Activated naive CD8-positive, alpha-beta T cell treated with anti-CD3 and anti-CD28 coated beads for 36 hours (primary cell): ENCODE measurements around the gene VEPH1. TPM values are rescaled to one million over a fixed set of nuclear protein-coding genes. Genes with fewer than 3 reads are reported as not detected.
A peak's percentile ranks its signal among the peaks of the same experiment; 100 is the strongest.

Experiments used
- DNase-seq: peaks from one replicate; pipeline ENCODE4 v3.0.0; 2021
- H3K27ac Mint-ChIP-seq: one replicate; pipeline ENCODE4 v1.8.0; 2022; ENCODE audit warnings: mild to moderate bottlenecking, moderate library complexity, mixed read lengths
- H3K27me3 Mint-ChIP-seq: one replicate; pipeline ENCODE4 v1.8.0; 2022; ENCODE audit warnings: mild to moderate bottlenecking, mixed read lengths
- H3K36me3 Mint-ChIP-seq: one replicate; pipeline ENCODE4 v1.8.0; 2021; ENCODE audit warnings: mild to moderate bottlenecking, mixed read lengths
- H3K4me1 Mint-ChIP-seq: one replicate; pipeline ENCODE4 v1.8.0; 2021; ENCODE audit warnings: mixed read lengths
- H3K4me3 Mint-ChIP-seq: one replicate; pipeline ENCODE4 v1.8.0; 2022; ENCODE audit warnings: mild to moderate bottlenecking, moderate library complexity, mixed read lengths
- H3K9me3 Mint-ChIP-seq: one replicate; pipeline ENCODE4 v1.8.0; 2022; ENCODE audit warnings: mixed read lengths
- total RNA-seq, 2 experiments: library from RNA; stranded (reverse); gene quantifications; one replicate each; pipeline ENCODE4 v1.2.3, GENCODE V29; 2021

VEPH1 gene
- total RNA-seq, 2 experiments from 2014 or later = not detected

GRCh38 chr3:157501863-157502262 is 1.4 kb downstream of the VEPH1 start:
- Mint-ChIP-seq H3K36me3 (no peaks in the 10 kb centered on the region), H3K27me3 (peaks cover 37% of the 10 kb centered on the region), H3K9me3 (no peaks in the 10 kb centered on the region), H3K4me1 (peaks cover 4% of the 10 kb centered on the region), H3K27ac (no peak overlapping the region), H3K4me3 (no peak overlapping the region)
- DNase-seq = no peak

- H3K9me3 Mint-ChIP-seq = no peaks in the 10 kb centered on the region
- H3K27me3 Mint-ChIP-seq = peaks cover 41% of the 10 kb centered on the region
Measured at GRCh38 chr3:157500232-157500631, 3.0 kb downstream of the VEPH1 start.

GRCh38 chr3:157499342-157499963 is 3.8 kb downstream of the VEPH1 start:
- Mint-ChIP-seq H3K9me3 (no peaks in the 10 kb centered on the region), H3K36me3 (no peaks in the 10 kb centered on the region), H3K27ac (no peak overlapping the region), H3K4me3 (peak overlapping the region; percentile 33), H3K4me1 (peaks cover 4% of the 10 kb centered on the region), H3K27me3 (peaks cover 42% of the 10 kb centered on the region)
- DNase-seq = no peak

More at GRCh38 chr3:157500232-157500631, 3.0 kb downstream of the VEPH1 start:
- peaks cover 4% of the 10 kb centered on the region for H3K4me1 Mint-ChIP-seq
- H3K4me3 Mint-ChIP-seq = no peak overlapping the region
- H3K27ac Mint-ChIP-seq = no peak overlapping the region
- DNase-seq = no peak
- no peaks in the 10 kb centered on the region for H3K36me3 Mint-ChIP-seq

- Mint-ChIP-seq H3K27me3 (peaks cover 49% of the 10 kb centered on the region), H3K27ac (no peak overlapping the region), H3K9me3 (no peaks in the 10 kb centered on the region), H3K4me1 (peaks cover 4% of the 10 kb centered on the region), H3K4me3 (no peak overlapping the region), H3K36me3 (no peaks in the 10 kb centered on the region)
- no peak for DNase-seq
Measured at GRCh38 chr3:157498371-157498770, 4.8 kb downstream of the VEPH1 start.

- Mint-ChIP-seq H3K27ac (no peak overlapping the region), H3K36me3 (no peaks in the 10 kb centered on the region), H3K4me1 (peaks cover 4% of the 10 kb centered on the region), H3K9me3 (no peaks in the 10 kb centered on the region), H3K27me3 (peaks cover 54% of the 10 kb centered on the region), H3K4me3 (no peak overlapping the region)
- DNase-seq = no peak
Measured at GRCh38 chr3:157495846-157496245, 7.4 kb downstream of the VEPH1 start.

- no peak for DNase-seq
- peaks cover 3% of the 10 kb centered on the region for H3K4me1 Mint-ChIP-seq
- no peak overlapping the region for H3K27ac Mint-ChIP-seq
- H3K36me3 Mint-ChIP-seq = no peaks in the 10 kb centered on the region
- no peaks in the 10 kb centered on the region for H3K9me3 Mint-ChIP-seq
- H3K4me3 Mint-ChIP-seq = no peak overlapping the region
- peaks cover 44% of the 10 kb centered on the region for H3K27me3 Mint-ChIP-seq
Measured at GRCh38 chr3:157494581-157495281, 8.5 kb downstream of the VEPH1 start.

GRCh38 chr3:157493627-157494550 is 9.3 kb downstream of the VEPH1 start:
- H3K4me1 Mint-ChIP-seq = no peaks in the 10 kb centered on the region
- DNase-seq = no peak
- no peak overlapping the region for H3K4me3 Mint-ChIP-seq
- no peaks in the 10 kb centered on the region for H3K36me3 Mint-ChIP-seq
- no peaks in the 10 kb centered on the region for H3K9me3 Mint-ChIP-seq
- peaks cover 43% of the 10 kb centered on the region for H3K27me3 Mint-ChIP-seq
- no peak overlapping the region for H3K27ac Mint-ChIP-seq

- DNase-seq = no peak
- Mint-ChIP-seq H3K27ac (no peak overlapping the region), H3K27me3 (peaks cover 28% of the 10 kb centered on the region), H3K9me3 (no peaks in the 10 kb centered on the region), H3K4me1 (no peaks in the 10 kb centered on the region), H3K36me3 (no peaks in the 10 kb centered on the region), H3K4me3 (no peak overlapping the region)
Measured at GRCh38 chr3:157491136-157491535, 12.1 kb downstream of the VEPH1 start.

- H3K27ac Mint-ChIP-seq = no peak overlapping the region
- no peak for DNase-seq
- H3K27me3 Mint-ChIP-seq = peaks cover 19% of the 10 kb centered on the region
- no peaks in the 10 kb centered on the region for H3K4me1 Mint-ChIP-seq
- H3K4me3 Mint-ChIP-seq = no peak overlapping the region
- H3K36me3 Mint-ChIP-seq = no peaks in the 10 kb centered on the region
- H3K9me3 Mint-ChIP-seq = no peaks in the 10 kb centered on the region
Measured at GRCh38 chr3:157488144-157488543, 15.1 kb downstream of the VEPH1 start.

GRCh38 chr3:157487339-157487738 is 15.9 kb downstream of the VEPH1 start:
- Mint-ChIP-seq H3K27ac (no peak overlapping the region), H3K4me1 (no peaks in the 10 kb centered on the region), H3K27me3 (peaks cover 24% of the 10 kb centered on the region)

GRCh38 chr3:157479464-157480243 is 23.6 kb downstream of the VEPH1 start:
- Mint-ChIP-seq H3K27me3 (peaks cover 22% of the 10 kb centered on the region), H3K4me3 (no peak overlapping the region), H3K4me1 (no peaks in the 10 kb centered on the region), H3K36me3 (no peaks in the 10 kb centered on the region), H3K27ac (no peak overlapping the region), H3K9me3 (no peaks in the 10 kb centered on the region)
- no peak for DNase-seq

More at GRCh38 chr3:157487339-157487738, 15.9 kb downstream of the VEPH1 start:
- no peak for DNase-seq
- H3K4me3 Mint-ChIP-seq = no peak overlapping the region
- no peaks in the 10 kb centered on the region for H3K9me3 Mint-ChIP-seq
- no peaks in the 10 kb centered on the region for H3K36me3 Mint-ChIP-seq

GRCh38 chr3:157477441-157477840 is 25.8 kb downstream of the VEPH1 start:
- H3K4me3 Mint-ChIP-seq = no peak overlapping the region
- H3K9me3 Mint-ChIP-seq = no peaks in the 10 kb centered on the region
- peaks cover 10% of the 10 kb centered on the region for H3K27me3 Mint-ChIP-seq
- DNase-seq = no peak
- no peaks in the 10 kb centered on the region for H3K4me1 Mint-ChIP-seq
- H3K27ac Mint-ChIP-seq = no peak overlapping the region
- H3K36me3 Mint-ChIP-seq = no peaks in the 10 kb centered on the region

GRCh38 chr3:157475921-157476414 is 27.2 kb downstream of the VEPH1 start:
- H3K4me3 Mint-ChIP-seq = no peak overlapping the region

GRCh38 chr3:157472648-157473047 is 30.6 kb downstream of the VEPH1 start:
- Mint-ChIP-seq H3K4me1 (no peaks in the 10 kb centered on the region), H3K4me3 (no peak overlapping the region), H3K27me3 (no peaks in the 10 kb centered on the region), H3K9me3 (no peaks in the 10 kb centered on the region), H3K36me3 (no peaks in the 10 kb centered on the region), H3K27ac (no peak overlapping the region)
- DNase-seq = no peak

More at GRCh38 chr3:157475921-157476414, 27.2 kb downstream of the VEPH1 start:
- no peak for DNase-seq
- Mint-ChIP-seq H3K36me3 (no peaks in the 10 kb centered on the region), H3K9me3 (no peaks in the 10 kb centered on the region), H3K4me1 (no peaks in the 10 kb centered on the region), H3K27me3 (no peaks in the 10 kb centered on the region), H3K27ac (no peak overlapping the region)
